ENCODE data around the gene NOP10. TPM values are rescaled to one million over a fixed set of nuclear protein-coding genes. Genes with fewer than 3 reads are reported as not detected.
A peak's percentile ranks its signal among the peaks of the same experiment; 100 is the strongest.

Gene NOP10
- total RNA-seq, 1 donor from 2014 or later = 176 TPM

DNA sequence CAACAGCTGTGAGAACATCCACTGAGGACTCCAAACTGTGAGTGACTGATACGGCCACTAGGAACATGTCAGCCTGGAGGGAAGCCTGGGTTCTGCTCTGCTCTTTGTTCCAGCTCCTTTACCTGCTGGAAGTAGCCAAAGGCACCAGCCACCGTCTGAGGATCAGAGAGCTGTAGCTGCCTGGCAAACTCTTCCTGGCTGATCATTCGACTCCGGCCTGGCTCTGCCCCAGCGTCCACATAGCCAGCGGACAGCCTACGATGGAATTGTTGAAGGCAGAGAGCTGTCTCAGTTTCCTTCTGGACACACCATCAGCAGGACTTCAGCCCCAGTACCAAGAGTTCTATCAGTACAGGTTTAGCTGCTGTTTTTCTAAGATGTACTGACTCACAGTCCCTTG is 18.3 kb upstream of the NOP10 start:
- no peak overlapping the region for H3K27ac ChIP-seq
- H3K9me3 ChIP-seq = no peaks in the 10 kb centered on the region
- DNase-seq = no peak
- H3K36me3 ChIP-seq = peaks cover 60% of the 10 kb centered on the region
- no peaks in the 10 kb centered on the region for H3K27me3 ChIP-seq (ENCODE audit: low read depth)
- intact Hi-C loops (cut with DNase I) = no loop called here
- no peak overlapping the region for H3K4me3 ChIP-seq
- peaks cover 11% of the 10 kb centered on the region for H3K4me1 ChIP-seq
- TF ChIP-seq CTCF (IDR thresholded peaks at IDR 0.05) = no peak
- ATAC-seq = no peak

DNA sequence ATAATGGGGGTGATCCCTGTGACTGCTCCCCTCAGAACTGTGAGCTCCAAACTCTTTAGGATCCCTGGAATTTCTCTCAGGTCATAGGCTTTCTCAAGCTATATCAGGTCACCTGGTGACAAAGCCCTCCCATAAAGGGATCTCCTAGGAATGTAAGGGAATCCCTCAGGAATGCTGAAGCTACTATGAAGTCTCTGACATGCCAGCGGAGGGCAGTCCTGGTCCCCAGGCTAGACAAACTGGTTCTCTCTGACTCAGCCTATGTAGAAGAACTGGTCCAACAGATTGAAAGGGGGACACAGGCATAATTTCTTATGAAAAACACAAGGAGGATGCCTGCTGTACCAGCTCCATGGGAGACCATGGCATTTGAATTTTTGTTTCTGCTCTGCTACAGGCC is 17.4 kb upstream of the NOP10 start:
- no peaks in the 10 kb centered on the region for H3K9me3 ChIP-seq
- DNase-seq = no peak
- peak in 1 of 2 donors; percentile 29 for ATAC-seq
- no peaks in the 10 kb centered on the region for H3K27me3 ChIP-seq (ENCODE audit: low read depth)
- intact Hi-C loops (cut with DNase I) = no loop called here
- H3K27ac ChIP-seq = no peak overlapping the region
- H3K36me3 ChIP-seq = peaks cover 70% of the 10 kb centered on the region
- H3K4me1 ChIP-seq = peaks cover 1% of the 10 kb centered on the region
- no peak for TF ChIP-seq CTCF (IDR thresholded peaks at IDR 0.05)
- H3K4me3 ChIP-seq = no peak overlapping the region

- no peak for DNase-seq
- H3K9me3 ChIP-seq = no peaks in the 10 kb centered on the region
- no peak for ATAC-seq
- no peak for TF ChIP-seq CTCF (IDR thresholded peaks at IDR 0.05)
- peaks cover 70% of the 10 kb centered on the region for H3K36me3 ChIP-seq
- no peak overlapping the region for H3K27ac ChIP-seq
- no peaks in the 10 kb centered on the region for H3K27me3 ChIP-seq (ENCODE audit: low read depth)
- H3K4me1 ChIP-seq = no peaks in the 10 kb centered on the region
- intact Hi-C loops (cut with DNase I) = no loop called here
- no peak overlapping the region for H3K4me3 ChIP-seq
Observed at GRCh38 chr15:34359416-34359815, 16.5 kb upstream of the NOP10 start.

- no peak for ATAC-seq
Observed at GRCh38 chr15:34358948-34359347, 16.0 kb upstream of the NOP10 start.

GRCh38 chr15:34358367-34358766 is 15.4 kb upstream of the NOP10 start:
- H3K9me3 ChIP-seq = no peaks in the 10 kb centered on the region
- no peak for DNase-seq
- no peak for ATAC-seq
- peaks cover 70% of the 10 kb centered on the region for H3K36me3 ChIP-seq
- H3K4me3 ChIP-seq = no peak overlapping the region
- TF ChIP-seq CTCF (IDR thresholded peaks at IDR 0.05) = no peak
- H3K27ac ChIP-seq = no peak overlapping the region
- no peaks in the 10 kb centered on the region for H3K4me1 ChIP-seq
- H3K27me3 ChIP-seq (ENCODE audit: low read depth) = no peaks in the 10 kb centered on the region
- intact Hi-C loops (cut with DNase I) = no loop called here

More at GRCh38 chr15:34358948-34359347, 16.0 kb upstream of the NOP10 start:
- TF ChIP-seq CTCF (IDR thresholded peaks at IDR 0.05) = no peak
- Histone ChIP-seq H3K4me1 (no peaks in the 10 kb centered on the region), H3K36me3 (peaks cover 70% of the 10 kb centered on the region), H3K27me3 (ENCODE audit: low read depth) (no peaks in the 10 kb centered on the region), H3K27ac (no peak overlapping the region), H3K4me3 (no peak overlapping the region), H3K9me3 (no peaks in the 10 kb centered on the region)
- no peak for DNase-seq
- intact Hi-C loops (cut with DNase I) = no loop called here

GRCh38 chr15:34357653-34358052 is 14.7 kb upstream of the NOP10 start:
- Histone ChIP-seq H3K9me3 (no peaks in the 10 kb centered on the region), H3K4me1 (no peaks in the 10 kb centered on the region), H3K36me3 (peaks cover 67% of the 10 kb centered on the region), H3K27ac (no peak overlapping the region), H3K4me3 (no peak overlapping the region), H3K27me3 (ENCODE audit: low read depth) (no peaks in the 10 kb centered on the region)
- intact Hi-C loops (cut with DNase I) = no loop called here
- ATAC-seq = no peak
- no peak for DNase-seq
- TF ChIP-seq CTCF (IDR thresholded peaks at IDR 0.05) = no peak

Data from lower lobe of right lung (tissue), 2 donors.